Thoracic aorta (tissue), 2 donors: Measurements from ENCODE around the gene NSMF. TPM values are rescaled to one million over a fixed set of nuclear protein-coding genes. Genes with fewer than 3 reads are reported as not detected.

Source experiments
- ATAC-seq: fragments of 150-250 bp; one replicate; pipeline ENCODE4 v1.8.0; 2017; ENCODE audit warnings: low read depth; ENCODE audit not compliant: insufficient number of reproducible peaks, low FRiP score
- DNase-seq: peaks from one replicate; pipeline ENCODE4 v3.0.0-alpha.2; 2020; ENCODE audit warnings: low spot score
- H3K27ac ChIP-seq, 2 donors: fragments of 200-600 bp; sonication (generic); 1 replicate in 1 of 2; 2 replicates in 1 of 2; pipeline ENCODE4 v1.5.1; 2016; ENCODE audit warnings: mild to moderate bottlenecking in 2 of 2, moderate library complexity in 2 of 2
- H3K27me3 ChIP-seq: fragments of 200-600 bp; sonication (generic); replicated peaks from 2 replicates; pipeline ENCODE4 v1.6.0; 2016; ENCODE audit warnings: mild to moderate bottlenecking; ENCODE audit not compliant: insufficient read depth
- H3K36me3 ChIP-seq: fragments of 200-600 bp; sonication (generic); one replicate; pipeline ENCODE4 v1.5.1; 2016
- H3K4me1 ChIP-seq, 2 donors: fragments of 200-600 bp; sonication (generic); 1 replicate in 1 of 2; 2 replicates in 1 of 2; pipeline versions ENCODE4 v1.5.1 to v1.6.0; 2016; ENCODE audit warnings: low read depth in 2 of 2, mild to moderate bottlenecking in 1 of 2; ENCODE audit not compliant: control insufficient read depth in 1 of 2
- H3K4me3 ChIP-seq: fragments of 200-600 bp; sonication (generic); 2 replicates; pipeline ENCODE4 v1.5.1; 2016; ENCODE audit warnings: mild to moderate bottlenecking
- H3K9me3 ChIP-seq: fragments of 200-600 bp; sonication (generic); 2 replicates; pipeline ENCODE4 v1.5.1; 2016
- CTCF ChIP-seq: fragments of 200-600 bp; sonication (generic); IDR thresholded peaks from one replicate; pipeline ENCODE4 v1.5.1; 2019; ENCODE audit warnings: antibody characterized with exemption
- total RNA-seq, 2 donors: library from RNA; depleted of rRNA; stranded (reverse); fragments of >200 nt; gene quantifications; one replicate each; pipeline versions ENCODE4 v1.1.0 to v1.2.3, GENCODE V29; 2016

Gene NSMF
- total RNA-seq, 2 donors from 2014 or later: 168 to 251 TPM

- no peak for DNase-seq
- Histone ChIP-seq H3K9me3 (no peaks in the 10 kb centered on the region), H3K36me3 (no peaks in the 10 kb centered on the region), H3K27me3 (peaks cover 1% of the 10 kb centered on the region), H3K27ac (no peak overlapping the region), H3K4me1 (peaks cover 10 to 15% of the 10 kb centered on the region in 2 donors), H3K4me3 (no peak overlapping the region)
- ATAC-seq: no peak
- no peak for TF ChIP-seq CTCF
Observed at GRCh38 chr9:137436761-137437600, 22.2 kb downstream of the NSMF start.

- Histone ChIP-seq H3K9me3 (no peaks in the 10 kb centered on the region), H3K4me1 (peaks cover 4 to 10% of the 10 kb centered on the region in 2 donors), H3K4me3 (no peak overlapping the region), H3K36me3 (no peaks in the 10 kb centered on the region), H3K27ac (no peak overlapping the region), H3K27me3 (no peaks in the 10 kb centered on the region)
- TF ChIP-seq CTCF: no peak
- DNase-seq (no peak), ATAC-seq (peak; percentile 33)
Observed at GRCh38 chr9:137435980-137436760, 23.0 kb downstream of the NSMF start.

GRCh38 chr9:137435381-137435891 lies 23.7 kb downstream of the NSMF start:
- TF ChIP-seq CTCF: no peak
- H3K27ac ChIP-seq: no peak overlapping the region
- DNase-seq (no peak), ATAC-seq (no peak)
- H3K9me3 ChIP-seq: no peaks in the 10 kb centered on the region
- H3K27me3 ChIP-seq: no peaks in the 10 kb centered on the region
- no peaks in the 10 kb centered on the region for H3K36me3 ChIP-seq
- no peak overlapping the region for H3K4me3 ChIP-seq
- peaks cover 4 to 10% of the 10 kb centered on the region in 2 donors for H3K4me1 ChIP-seq

- Histone ChIP-seq H3K4me3 (no peak overlapping the region), H3K27ac (no peak overlapping the region), H3K36me3 (no peaks in the 10 kb centered on the region), H3K27me3 (no peaks in the 10 kb centered on the region), H3K9me3 (no peaks in the 10 kb centered on the region), H3K4me1 (peaks cover 4 to 13% of the 10 kb centered on the region in 2 donors)
- no peak for DNase-seq
- no peak for TF ChIP-seq CTCF
- no peak for ATAC-seq
Observed at GRCh38 chr9:137434498-137435380, 24.4 kb downstream of the NSMF start.
